IPS DF 6.9 (cell line): ENCODE data around the gene GEMIN5.
A peak's percentile ranks its signal among the peaks of the same experiment; 100 is the strongest.
"Not testable (repeated sequence)": the region's sequence is repeated elsewhere in the genome, so short reads cannot be mapped to it uniquely, and the experiment has no call there.

ENCODE experiments used
- DNase-seq: peaks from one replicate; pipeline ENCODE4 v3.0.0-alpha.2; 2013; ENCODE audit warnings: low read depth, low spot score
- H3K27ac ChIP-seq: one replicate; pipeline ENCODE4 v1.5.1; 2013; ENCODE audit warnings: low read length, control low read depth
- H3K27me3 ChIP-seq: 2 replicates; pipeline ENCODE4 v1.6.1; 2013; ENCODE audit warnings: mild to moderate bottlenecking, low read length; ENCODE audit not compliant: control insufficient read depth, insufficient read depth
- H3K36me3 ChIP-seq: 2 replicates; pipeline ENCODE4 v1.6.1; 2013; ENCODE audit warnings: low read length; ENCODE audit not compliant: control insufficient read depth, insufficient read depth
- H3K4me1 ChIP-seq: 2 replicates; pipeline ENCODE4 v1.6.1; 2013; ENCODE audit warnings: low read length; ENCODE audit not compliant: control insufficient read depth, insufficient read depth
- H3K4me3 ChIP-seq: 2 replicates; pipeline ENCODE4 v1.5.1; 2013; ENCODE audit warnings: mild to moderate bottlenecking, low read length
- H3K9me3 ChIP-seq: 2 replicates; pipeline ENCODE4 v1.6.1; 2013; ENCODE audit warnings: low read length, inconsistent platforms; ENCODE audit not compliant: control insufficient read depth, insufficient read depth
- WGBS: extraction: QIAGEN DNeasy Blood & Tissue Kit; methylation state at CpG from one replicate; pipeline ENCODE4 v1.1.7; 2013; ENCODE audit warnings: mixed read lengths, missing lambda C conversion rate; ENCODE audit not compliant: insufficient read length, insufficient coverage; 5-methylcytosine and 5-hydroxymethylcytosine counted together

GEMIN5 gene

GRCh38 chr5:154944716-154945115 lies 6.7 kb upstream of the GEMIN5 start:
- H3K4me3 ChIP-seq, result no peak overlapping the region
- H3K27me3 ChIP-seq, result no peaks in the 10 kb centered on the region
- H3K9me3 ChIP-seq, result no peaks in the 10 kb centered on the region
- DNase-seq, result no peak
- H3K4me1 ChIP-seq, result no peaks in the 10 kb centered on the region
- H3K36me3 ChIP-seq, result no peaks in the 10 kb centered on the region
- no peak overlapping the region for H3K27ac ChIP-seq

- Histone ChIP-seq H3K27ac (no peak overlapping the region), H3K4me3 (no peak overlapping the region), H3K4me1 (no peaks in the 10 kb centered on the region), H3K9me3 (no peaks in the 10 kb centered on the region), H3K27me3 (no peaks in the 10 kb centered on the region), H3K36me3 (no peaks in the 10 kb centered on the region)
- DNase-seq, result no peak
- no CpG with 5 or more reads among the region's 5 CpGs for WGBS
Observed at GRCh38 chr5:154943527-154943926, 5.5 kb upstream of the GEMIN5 start.

GRCh38 chr5:154940772-154941620 lies 3.0 kb upstream of the GEMIN5 start, which contains the start of gene MRPL22:
Gene MRPL22 (plus strand): TSS chr5:154941073. CDS start chr5:154941111, 38 bp downstream.
- no CpG with 5 or more reads among the region's 40 CpGs for WGBS
- DNase-seq, result peak; percentile 86

GRCh38 chr5:154940375-154940771 lies 2.4 kb upstream of the GEMIN5 start:
- Histone ChIP-seq H3K4me1 (no peaks in the 10 kb centered on the region; the same call in 1 of the 2 replicates), H3K27me3 (no peaks in the 10 kb centered on the region), H3K27ac (no peak overlapping the region), H3K36me3 (no peaks in the 10 kb centered on the region), H3K9me3 (no peaks in the 10 kb centered on the region), H3K4me3 (no peak overlapping the region; the same call in 1 of the 2 replicates)
- WGBS, result no CpG with 5 or more reads among the region's 9 CpGs
- DNase-seq, result no peak

More at GRCh38 chr5:154940772-154941620, 3.0 kb upstream of the GEMIN5 start, which contains the start of gene MRPL22:
- Histone ChIP-seq H3K27ac (no peak within 1 kb of the TSS), H3K36me3 (no peaks in the 10 kb centered on the region), H3K4me1 (no peaks in the 10 kb centered on the region; the same call in 1 of the 2 replicates), H3K4me3 (peak within 1 kb of the TSS; percentile 85), H3K27me3 (no peaks in the 10 kb centered on the region), H3K9me3 (no peaks in the 10 kb centered on the region)

- not testable (repeated sequence) for H3K4me3 ChIP-seq, H3K36me3 ChIP-seq, H3K27ac ChIP-seq, H3K27me3 ChIP-seq, H3K4me1 ChIP-seq, H3K9me3 ChIP-seq, DNase-seq
- WGBS, result no CpG with 5 or more reads among the region's 5 CpGs
Observed at GRCh38 chr5:154939387-154939786, 1.4 kb upstream of the GEMIN5 start.

GRCh38 chr5:154937186-154937717 lies 759 bp downstream of the GEMIN5 start:
- H3K36me3 ChIP-seq, result 0 out of 2 replicates have a peak, but pooled peaks cover 2% of the 10 kb centered on the region
- H3K27me3 ChIP-seq, result no peaks in the 10 kb centered on the region
- H3K9me3 ChIP-seq, result no peaks in the 10 kb centered on the region
- H3K4me3 ChIP-seq, result peak overlapping the region; percentile 90; the same call in 1 of the 2 replicates
- H3K27ac ChIP-seq, result no peak overlapping the region
- no peak for DNase-seq
- WGBS, result no CpG with 5 or more reads among the region's 11 CpGs
- no peaks in the 10 kb centered on the region; the same call in 1 of the 2 replicates for H3K4me1 ChIP-seq

- no peaks in the 10 kb centered on the region; the same call in 1 of the 2 replicates for H3K4me1 ChIP-seq
- no peak for DNase-seq
- no peak overlapping the region for H3K4me3 ChIP-seq
- H3K9me3 ChIP-seq, result no peaks in the 10 kb centered on the region
- H3K36me3 ChIP-seq, result peaks cover 7% of the 10 kb centered on the region; the same call in 1 of the 2 replicates
- H3K27me3 ChIP-seq, result no peaks in the 10 kb centered on the region
- H3K27ac ChIP-seq, result no peak overlapping the region
Observed at GRCh38 chr5:154934881-154935280, 3.1 kb downstream of the GEMIN5 start.

- no peak overlapping the region for H3K27ac ChIP-seq
- peaks cover 7% of the 10 kb centered on the region; the same call in 1 of the 2 replicates for H3K36me3 ChIP-seq
- no peaks in the 10 kb centered on the region for H3K27me3 ChIP-seq
- no peaks in the 10 kb centered on the region; the same call in 1 of the 2 replicates for H3K4me1 ChIP-seq
- WGBS, result no CpG with 5 or more reads among the region's 3 CpGs
- H3K4me3 ChIP-seq, result no peak overlapping the region
- DNase-seq, result no peak
- H3K9me3 ChIP-seq, result no peaks in the 10 kb centered on the region
Observed at GRCh38 chr5:154933537-154933936, 4.5 kb downstream of the GEMIN5 start.

- Histone ChIP-seq H3K9me3 (no peaks in the 10 kb centered on the region), H3K36me3 (peaks cover 14% of the 10 kb centered on the region; the same call in 1 of the 2 replicates), H3K27ac (no peak overlapping the region), H3K4me3 (no peak overlapping the region), H3K4me1 (no peaks in the 10 kb centered on the region), H3K27me3 (no peaks in the 10 kb centered on the region)
- no CpG with 5 or more reads among the region's 7 CpGs for WGBS
- no peak for DNase-seq
Observed at GRCh38 chr5:154923441-154924430, 14.3 kb downstream of the GEMIN5 start.

- Histone ChIP-seq H3K4me1 (no peaks in the 10 kb centered on the region), H3K36me3 (peaks cover 12% of the 10 kb centered on the region; the same call in 1 of the 2 replicates), H3K4me3 (no peak overlapping the region), H3K27ac (no peak overlapping the region), H3K9me3 (no peaks in the 10 kb centered on the region), H3K27me3 (no peaks in the 10 kb centered on the region)
- no peak for DNase-seq
- no CpG with 5 or more reads among the region's 4 CpGs for WGBS
Observed at GRCh38 chr5:154917757-154918156, 20.3 kb downstream of the GEMIN5 start.
